WTC11 (cell line): ENCODE results near the gene SELPLG. TPM values are rescaled to one million over a fixed set of nuclear protein-coding genes. Genes with fewer than 3 reads are reported as not detected.
"Not testable (repeated sequence)": the region's sequence is repeated elsewhere in the genome, so short reads cannot be mapped to it uniquely, and the experiment has no call there.

ENCODE experiments used
- ATAC-seq: fragments of 200-7000 bp; cut with Tn5 transposase; 2 replicates; pipeline ENCODE4 v1.10.0; 2021; ENCODE audit warnings: mild to moderate bottlenecking, moderate library complexity
- CTCF ChIA-PET: fragments of 300-600 bp; sonication (Branson Sonifier 250); formaldehyde crosslinking; loops from one replicate; lab custom pipeline; 2021; ENCODE audit warnings: antibody characterized with exemption; lab: Charles Lee
- POLR2A ChIA-PET: fragments of 350-600 bp; sonication (Branson Sonifier 250); formaldehyde crosslinking; loops from one replicate; lab custom pipeline; 2021; ENCODE audit warnings: antibody characterized with exemption; lab: Charles Lee
- DNase-seq: peaks from one replicate; pipeline ENCODE4 v3.0.0; 2021; ENCODE audit warnings: low spot score
- H3K27ac Mint-ChIP-seq: 2 replicates; pipeline ENCODE4 v1.8.0; 2021; ENCODE audit warnings: mixed read lengths
- H3K27me3 Mint-ChIP-seq: 2 replicates; pipeline ENCODE4 v1.8.0; 2021; ENCODE audit warnings: low read depth, mild to moderate bottlenecking, moderate library complexity, mixed read lengths
- H3K36me3 Mint-ChIP-seq: 2 replicates; pipeline ENCODE4 v1.8.0; 2021; ENCODE audit warnings: mixed read lengths
- H3K4me1 Mint-ChIP-seq: 2 replicates; pipeline ENCODE4 v1.8.0; 2022; ENCODE audit warnings: mixed read lengths
- H3K4me3 Mint-ChIP-seq: 2 replicates; pipeline ENCODE4 v1.8.0; 2021; ENCODE audit warnings: mild to moderate bottlenecking, moderate library complexity, mixed read lengths
- H3K9me3 Mint-ChIP-seq: 2 replicates; pipeline ENCODE4 v1.8.0; 2021; ENCODE audit warnings: mixed read lengths
- CBFB ChIP-seq: sonication (generic); formaldehyde crosslinking; IDR thresholded peaks from 2 replicates; pipeline ENCODE4 v1.8.1; 2022; ENCODE audit warnings: mild to moderate bottlenecking, low read depth, missing genetic modification reagents
- EMX1 ChIP-seq: fragments of 250-450 bp; sonication (Bioruptor Pico); IDR thresholded peaks from 2 replicates; pipeline ENCODE4 v1.8.0; 2021; ENCODE audit warnings: mild to moderate bottlenecking
- HMGA2 ChIP-seq: fragments of 250-450 bp; sonication (Bioruptor Pico); IDR thresholded peaks from 2 replicates; pipeline ENCODE4 v1.4.0; 2021; ENCODE audit warnings: mild to moderate bottlenecking, moderate library complexity
- JUN ChIP-seq: sonication (generic); formaldehyde crosslinking; IDR thresholded peaks from 2 replicates; pipeline ENCODE4 v1.8.0; 2023; ENCODE audit warnings: mild to moderate bottlenecking, missing genetic modification reagents
- MLX ChIP-seq: sonication (generic); formaldehyde crosslinking; IDR thresholded peaks from 2 replicates; pipeline ENCODE4 v1.8.1; 2023; ENCODE audit warnings: mild to moderate bottlenecking, missing genetic modification reagents, moderate library complexity
- NFATC4 ChIP-seq: fragments of 250-450 bp; sonication (Bioruptor Pico); IDR thresholded peaks from 2 replicates; pipeline ENCODE4 v1.9.0; 2021; ENCODE audit warnings: mild to moderate bottlenecking
- NFYB ChIP-seq: sonication (generic); formaldehyde crosslinking; conservative IDR thresholded peaks from 2 replicates; pipeline ENCODE4 v1.8.0; 2022; ENCODE audit warnings: low read depth, missing genetic modification reagents
- SOX15 ChIP-seq: fragments of 250-450 bp; sonication (Bioruptor Pico); IDR thresholded peaks from 2 replicates; pipeline ENCODE4 v1.9.0; 2021; ENCODE audit warnings: mild to moderate bottlenecking
- SP1 ChIP-seq: sonication (generic); formaldehyde crosslinking; conservative IDR thresholded peaks from 2 replicates; pipeline ENCODE4 v1.8.1; 2022; ENCODE audit warnings: missing genetic modification reagents
- ZBTB43 ChIP-seq: sonication (generic); formaldehyde crosslinking; IDR thresholded peaks from 2 replicates; pipeline ENCODE4 v1.8.1; 2023; ENCODE audit warnings: mild to moderate bottlenecking, missing genetic modification reagents
- ZNF138 ChIP-seq: sonication (generic); formaldehyde crosslinking; conservative IDR thresholded peaks from 2 replicates; pipeline ENCODE4 v1.8.1; 2022; ENCODE audit warnings: mild to moderate bottlenecking, moderate library complexity, missing genetic modification reagents
- ZNF232 ChIP-seq: sonication (generic); formaldehyde crosslinking; IDR thresholded peaks from 2 replicates; pipeline ENCODE4 v1.8.0; 2022; ENCODE audit warnings: mild to moderate bottlenecking, missing genetic modification reagents
- ZNF425 ChIP-seq: fragments of 250-450 bp; sonication (Bioruptor Pico); conservative IDR thresholded peaks from 2 replicates; pipeline ENCODE4 v1.9.0; 2021; ENCODE audit warnings: mild to moderate bottlenecking
- total RNA-seq: library from RNA; stranded (reverse); gene quantifications from 3 replicates; pipeline ENCODE4 v1.2.3, GENCODE V29; 2021

SELPLG gene
- total RNA-seq, 1 experiment from 2014 or later, result 0.46 TPM

GRCh38 chr12:108634341-108634751 lies 652 bp upstream of the SELPLG start (continued):
- no peak for TF ChIP-seq JUN

GRCh38 chr12:108633081-108633533 lies 587 bp downstream of the SELPLG start:
- Mint-ChIP-seq H3K27ac (no peak overlapping the region), H3K4me1 (peaks cover 46% of the 10 kb centered on the region), H3K27me3 (no peaks in the 10 kb centered on the region), H3K9me3 (no peaks in the 10 kb centered on the region), H3K4me3 (no peak overlapping the region), H3K36me3 (no peaks in the 10 kb centered on the region)
- CTCF ChIA-PET, result interaction anchor here (0.7 to 1.8 kb wide), 2 partner anchors 15 to 32 kb away, joined by 4 to 5 read pairs; no protein-coding TSS in a partner anchor
- ATAC-seq, result no peak
- POLR2A ChIA-PET, result interaction anchor here (0.6 kb wide), 1 partner anchor 71 kb away, joined by 4 read pairs; the partner anchor contains the start of gene ISCU
- no peak for TF ChIP-seq EMX1 (CRISPR knock-in tag)
- no peak for TF ChIP-seq NFATC4 (CRISPR knock-in tag)
- TF ChIP-seq CBFB (CRISPR knock-in tag), result no peak
- no peak for TF ChIP-seq ZNF232 (CRISPR knock-in tag)
- no peak for DNase-seq

GRCh38 chr12:108631261-108631660 lies 2.4 kb downstream of the SELPLG start:
- H3K36me3 Mint-ChIP-seq, H3K9me3 Mint-ChIP-seq, ATAC-seq, DNase-seq, H3K27ac Mint-ChIP-seq, H3K4me3 Mint-ChIP-seq, POLR2A ChIA-PET, H3K27me3 Mint-ChIP-seq: not testable (repeated sequence)
- peaks cover 32% of the 10 kb centered on the region for H3K4me1 Mint-ChIP-seq
- CTCF ChIA-PET, result interaction anchor here (1.0 kb wide), 1 partner anchor 19 kb away, joined by 3 read pairs; no protein-coding TSS in a partner anchor

- POLR2A ChIA-PET, result no interaction called here
- H3K9me3 Mint-ChIP-seq, result no peaks in the 10 kb centered on the region
- CTCF ChIA-PET, result interaction anchor here (1.0 kb wide), 1 partner anchor 18 kb away, joined by 3 read pairs; no protein-coding TSS in a partner anchor
- no peaks in the 10 kb centered on the region for H3K36me3 Mint-ChIP-seq
- H3K27ac Mint-ChIP-seq, result no peak overlapping the region
- TF ChIP-seq ZNF425, result no peak
- no peak for TF ChIP-seq SP1 (CRISPR knock-in tag)
- TF ChIP-seq HMGA2 (CRISPR knock-in tag), result no peak
- no peak for TF ChIP-seq ZNF232 (CRISPR knock-in tag)
- no peak for TF ChIP-seq NFYB (CRISPR knock-in tag)
- no peak for TF ChIP-seq ZNF138 (CRISPR knock-in tag)
- no peak for TF ChIP-seq ZBTB43
- H3K27me3 Mint-ChIP-seq, result no peaks in the 10 kb centered on the region
- no peak overlapping the region for H3K4me3 Mint-ChIP-seq
- DNase-seq, result no peak
- H3K4me1 Mint-ChIP-seq, result peaks cover 29% of the 10 kb centered on the region
- ATAC-seq, result no peak
Observed at GRCh38 chr12:108630481-108631207, 3.0 kb downstream of the SELPLG start.

GRCh38 chr12:108629824-108630476 lies 3.7 kb downstream of the SELPLG start:
- ATAC-seq, result no peak; the same call in 1 of the 2 replicates

More at GRCh38 chr12:108629824-108630476, 3.7 kb downstream of the SELPLG start:
- CTCF ChIA-PET, result interaction anchor here (2.0 kb wide), 1 partner anchor 11 kb away, joined by 5 read pairs; no protein-coding TSS in a partner anchor
- peak overlapping the region; percentile 4; the same call in 1 of the 2 replicates for H3K27ac Mint-ChIP-seq
- TF ChIP-seq SOX15 (CRISPR knock-in tag), result no peak
- 0 out of 2 replicates have a peak, but pooled peaks have one; percentile 34 for TF ChIP-seq MLX (CRISPR knock-in tag)
- POLR2A ChIA-PET, result no interaction called here
- H3K4me3 Mint-ChIP-seq, result no peak overlapping the region
- peaks cover 29% of the 10 kb centered on the region for H3K4me1 Mint-ChIP-seq
- H3K36me3 Mint-ChIP-seq, result no peaks in the 10 kb centered on the region
- H3K27me3 Mint-ChIP-seq, result no peaks in the 10 kb centered on the region
- H3K9me3 Mint-ChIP-seq, result no peaks in the 10 kb centered on the region
- no peak for DNase-seq
